Stimulated activated CD8-positive, alpha-beta memory T cell treated with anti-CD3 and anti-CD28 coated beads, Interleukin-2, amount 100 ng/mL, for 48 hours (primary cell): ENCODE measurements around the gene ZDHHC22.
"Not testable (repeated sequence)": the region's sequence is repeated elsewhere in the genome, so short reads cannot be mapped to it uniquely, and the experiment has no call there.

Source experiments
- DNase-seq, 2 donors: peaks; one replicate each; pipeline ENCODE4 v3.0.0-alpha.2; 2020; ENCODE audit warnings: low read depth in 2 of 2

ZDHHC22 gene, protein sequence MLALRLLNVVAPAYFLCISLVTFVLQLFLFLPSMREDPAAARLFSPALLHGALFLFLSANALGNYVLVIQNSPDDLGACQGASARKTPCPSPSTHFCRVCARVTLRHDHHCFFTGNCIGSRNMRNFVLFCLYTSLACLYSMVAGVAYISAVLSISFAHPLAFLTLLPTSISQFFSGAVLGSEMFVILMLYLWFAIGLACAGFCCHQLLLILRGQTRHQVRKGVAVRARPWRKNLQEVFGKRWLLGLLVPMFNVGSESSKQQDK

DNA sequence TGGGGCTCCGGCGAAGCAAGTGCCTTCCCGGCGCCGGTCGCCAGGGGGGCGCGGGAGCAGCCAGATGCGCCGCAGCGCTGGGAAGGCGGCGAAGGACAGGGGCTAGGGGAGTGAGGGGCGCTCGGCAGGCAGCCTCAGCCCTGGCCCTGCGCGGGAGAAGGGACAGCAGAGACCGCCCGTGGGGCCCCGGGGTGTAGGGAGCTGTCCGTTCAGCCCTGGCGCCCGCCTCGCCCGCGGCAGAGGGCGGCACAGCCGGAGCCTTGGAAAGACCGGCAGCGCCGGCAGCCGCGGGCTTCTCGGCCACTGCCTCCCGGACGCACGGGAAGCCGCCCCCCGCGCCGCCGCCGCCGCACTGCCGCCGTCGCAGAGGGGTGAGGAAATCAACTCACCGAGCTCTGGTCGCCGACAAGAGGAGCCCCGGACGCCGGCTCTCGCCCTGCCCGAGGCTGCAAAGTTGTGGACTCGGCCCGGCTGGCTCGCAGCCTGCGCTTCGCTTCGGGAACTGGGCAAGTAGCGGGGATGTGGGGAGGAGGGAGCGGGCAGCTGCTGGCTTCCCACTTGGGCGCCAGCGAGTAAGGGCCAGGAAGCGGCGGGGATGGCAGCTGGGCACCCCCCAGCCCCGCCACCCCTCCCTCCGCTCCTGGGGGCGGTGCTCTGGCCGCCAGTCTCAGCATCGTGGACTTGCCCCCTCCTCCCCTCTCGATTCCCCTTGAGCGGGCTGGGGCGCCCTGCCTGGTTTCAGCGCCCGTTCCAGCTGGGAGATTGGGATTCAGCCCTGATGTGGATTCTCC is at the start of gene ZDHHC22:
Gene ZDHHC22 (minus strand): TSS at position 578 of the 791 bp plus-strand sequence. CDS start 2,053 bp downstream, outside the sequence.
- no peak for DNase-seq

DNA sequence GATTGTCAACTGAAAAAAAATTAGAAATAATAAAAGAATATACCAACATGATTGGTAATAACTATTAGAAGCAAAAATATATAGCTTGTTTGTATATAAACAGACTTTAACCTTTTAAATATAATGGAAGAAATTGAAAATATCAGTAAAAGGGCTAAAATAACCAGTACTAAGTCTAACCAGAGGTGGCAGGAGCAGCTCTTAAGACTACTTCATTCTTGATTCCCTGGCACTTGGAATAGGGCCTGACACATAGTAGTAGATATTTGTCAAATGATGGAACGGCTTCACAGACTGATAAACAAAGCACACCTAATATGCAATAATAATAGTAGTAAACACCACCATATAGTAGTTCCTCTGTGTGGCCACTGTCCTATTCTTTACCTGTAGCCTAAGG is 49.4 kb upstream of the ZDHHC22 start:
- no peak for DNase-seq

GRCh38 chr14:77189479-77189878 is 47.9 kb upstream of the ZDHHC22 start:
- no peak for DNase-seq

GRCh38 chr14:77187649-77188012 is 46.0 kb upstream of the ZDHHC22 start:
- no peak for DNase-seq

- DNase-seq, result no peak
Measured at GRCh38 chr14:77186911-77187648, 45.5 kb upstream of the ZDHHC22 start.

DNA sequence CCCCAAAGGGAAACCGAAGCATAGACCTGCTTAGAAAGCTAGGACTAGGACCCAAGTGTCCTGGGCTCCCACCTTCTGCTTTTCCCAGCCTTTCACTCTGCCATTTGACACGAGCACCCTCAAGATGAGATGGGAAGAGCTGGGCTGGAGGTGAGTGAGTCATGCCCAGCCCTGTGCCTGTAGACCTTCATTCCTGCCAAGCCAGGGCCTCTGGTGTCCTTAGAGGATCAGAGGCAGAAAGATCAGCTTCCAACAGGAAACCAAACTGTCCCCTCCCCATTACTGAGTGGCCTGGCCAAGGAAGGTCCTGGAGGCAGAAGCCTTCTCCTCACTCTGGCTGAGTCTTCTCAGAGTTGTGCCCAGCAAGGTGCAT is 43.5 kb upstream of the ZDHHC22 start:
- DNase-seq, result no peak

DNA sequence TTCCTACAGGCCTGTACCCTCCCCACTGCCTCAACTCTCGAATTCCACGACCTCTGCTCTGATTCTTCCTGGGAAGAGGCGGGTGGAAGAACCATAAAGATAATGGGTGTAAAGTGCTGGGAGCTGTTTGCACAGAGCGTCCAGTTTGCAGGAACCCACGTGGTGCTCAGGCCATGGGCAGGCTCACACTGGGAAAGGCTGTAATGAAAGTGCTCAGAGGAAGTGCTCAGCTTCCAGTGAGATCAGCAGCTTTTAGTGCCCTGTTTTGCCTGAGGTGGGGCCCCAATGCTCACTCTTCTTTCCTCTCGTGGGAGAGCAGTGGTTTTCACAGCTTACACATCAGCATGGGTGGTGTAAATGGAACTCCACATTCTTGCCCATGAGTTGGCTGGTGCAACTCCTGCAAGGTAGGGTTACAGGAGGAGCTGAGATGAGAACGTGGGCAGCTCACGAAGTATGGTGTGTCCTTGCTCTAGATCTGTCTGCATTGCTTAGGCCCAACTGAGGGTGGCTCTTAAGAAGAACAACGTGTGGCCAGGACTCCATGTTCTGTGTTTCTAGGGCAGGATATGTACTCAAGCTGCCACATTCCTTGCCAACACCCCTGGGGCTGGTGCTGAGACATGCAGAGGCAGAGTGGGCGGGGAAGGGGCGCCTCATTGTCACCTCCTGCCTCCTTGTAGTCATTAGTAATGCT is 43.0 kb upstream of the ZDHHC22 start:
- no peak for DNase-seq

- DNase-seq, result no peak
Measured at GRCh38 chr14:77183896-77184295, 42.3 kb upstream of the ZDHHC22 start.

DNA sequence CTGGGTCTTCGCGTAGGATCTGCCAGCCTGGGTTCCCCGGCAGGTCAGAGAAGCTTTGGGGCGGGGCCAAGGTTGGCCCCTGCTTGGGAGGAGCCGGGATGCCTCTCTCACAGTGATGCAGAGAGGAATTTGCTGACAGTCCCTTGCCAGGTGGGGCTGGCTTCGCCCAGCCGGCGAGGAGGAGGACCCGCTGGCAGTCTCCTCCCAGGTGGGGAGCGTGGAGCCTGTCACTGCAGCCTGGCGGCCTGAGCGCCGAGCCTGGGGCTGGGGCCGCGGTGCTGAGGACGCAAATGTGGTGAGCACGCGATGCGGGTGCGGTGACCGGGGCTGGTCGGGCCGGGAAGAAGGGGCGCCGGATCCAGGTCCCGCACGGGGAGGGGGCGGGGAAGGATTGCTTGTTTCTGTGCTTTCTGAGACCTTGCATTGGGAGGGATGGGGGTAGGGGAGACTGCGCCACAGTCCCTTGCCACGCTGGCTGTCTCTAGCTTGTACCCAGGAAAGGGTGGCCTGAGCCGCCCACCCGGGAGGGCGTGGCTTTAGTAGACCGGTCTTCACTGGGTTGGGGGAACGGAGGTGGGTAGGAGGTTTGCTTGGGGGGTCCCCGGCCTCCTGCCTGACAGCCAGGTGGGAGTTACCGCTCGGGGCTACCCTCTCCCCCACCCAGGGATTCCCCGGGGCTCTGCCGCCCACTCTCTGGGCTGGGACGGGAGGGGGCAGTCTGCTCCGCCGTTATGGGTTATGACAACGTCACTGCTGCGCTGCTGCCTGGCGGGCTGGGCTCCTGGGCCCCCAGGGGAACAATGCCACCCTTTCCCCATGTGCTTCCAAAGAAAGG is 40.2 kb upstream of the ZDHHC22 start, which contains the start of gene TMEM63C:
Gene TMEM63C (plus strand): TSS at position 196 of the 835 bp plus-strand sequence. CDS start 37,016 bp downstream, outside the sequence.
- DNase-seq, result peak; percentile 56 to 63

GRCh38 chr14:77180726-77181602 is 39.4 kb upstream of the ZDHHC22 start:
- DNase-seq, result no peak

DNA sequence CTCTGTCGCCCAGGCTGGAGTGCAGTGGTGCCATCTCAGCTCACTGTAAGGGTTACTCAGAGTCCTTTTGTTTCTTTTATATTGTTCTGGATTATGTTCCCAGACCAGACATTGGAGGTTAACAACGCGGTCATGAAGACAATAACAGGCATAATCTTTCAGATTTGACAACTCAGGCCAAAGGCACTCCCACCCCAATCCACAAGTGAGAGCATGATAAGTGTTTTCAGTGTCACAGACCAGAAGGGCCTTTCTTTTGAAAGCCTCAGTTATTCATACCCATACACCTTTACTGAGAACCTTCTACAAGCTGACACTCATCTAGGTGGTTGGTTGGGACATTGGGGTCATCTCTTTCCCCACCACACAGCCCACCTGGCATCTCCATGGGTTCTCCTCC is 37.1 kb upstream of the ZDHHC22 start:
- no peak for DNase-seq

GRCh38 chr14:77177702-77178101 is 36.1 kb upstream of the ZDHHC22 start:
- DNase-seq, result no peak

DNA sequence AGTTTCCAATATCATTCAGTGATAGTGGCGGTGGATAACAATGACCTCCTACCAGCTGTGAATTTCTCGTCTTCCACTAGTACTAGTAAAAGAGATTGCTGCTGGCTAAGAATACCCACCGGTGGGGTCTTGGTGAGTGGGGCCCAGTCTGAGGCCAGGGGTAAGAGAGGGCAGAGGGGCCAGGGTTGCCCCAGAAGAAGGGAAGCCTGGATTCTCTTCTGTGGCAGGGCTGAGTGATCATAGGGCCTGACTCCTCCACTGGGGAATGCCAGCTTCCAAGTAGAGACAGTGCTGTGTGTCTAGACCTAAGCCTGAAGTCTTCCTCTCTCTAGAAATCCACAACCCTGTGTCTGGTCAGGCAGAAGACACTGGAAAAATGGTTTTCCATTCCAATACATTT is 34.3 kb upstream of the ZDHHC22 start:
- no peak for DNase-seq

DNA sequence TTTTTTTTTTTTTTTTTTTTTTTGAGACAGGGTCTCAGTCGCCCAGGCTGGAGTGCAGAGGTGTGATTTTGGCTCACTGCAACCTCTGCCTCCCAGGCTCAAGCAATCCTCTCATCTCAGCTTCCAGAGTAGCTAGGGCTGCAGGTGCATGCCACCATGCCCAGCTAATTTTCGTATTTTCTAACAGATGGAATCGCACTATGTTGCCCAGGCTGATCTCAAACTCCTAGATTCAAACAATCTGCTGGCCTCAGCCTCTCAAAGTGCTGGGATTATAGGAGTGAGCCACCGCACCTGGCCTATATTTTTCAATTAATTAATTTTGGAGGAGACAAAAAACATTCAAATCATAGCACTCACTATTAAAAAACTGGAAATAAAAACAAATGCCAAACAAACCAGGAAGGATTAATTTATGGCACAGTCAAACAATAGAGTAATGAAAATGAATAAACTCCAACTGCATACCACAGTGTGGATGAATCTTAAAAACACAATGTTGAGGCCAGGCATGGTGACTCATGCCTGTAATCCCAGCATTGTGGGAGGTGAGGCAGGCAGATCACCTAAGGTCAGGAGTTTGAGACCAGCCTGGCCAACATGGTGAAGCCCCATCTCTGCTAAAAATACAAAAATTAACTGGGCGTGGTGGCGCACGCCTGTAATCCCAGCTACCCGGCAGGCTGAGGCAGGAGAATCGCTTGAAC is 32.5 kb upstream of the ZDHHC22 start:
- not testable (repeated sequence) for DNase-seq

DNA sequence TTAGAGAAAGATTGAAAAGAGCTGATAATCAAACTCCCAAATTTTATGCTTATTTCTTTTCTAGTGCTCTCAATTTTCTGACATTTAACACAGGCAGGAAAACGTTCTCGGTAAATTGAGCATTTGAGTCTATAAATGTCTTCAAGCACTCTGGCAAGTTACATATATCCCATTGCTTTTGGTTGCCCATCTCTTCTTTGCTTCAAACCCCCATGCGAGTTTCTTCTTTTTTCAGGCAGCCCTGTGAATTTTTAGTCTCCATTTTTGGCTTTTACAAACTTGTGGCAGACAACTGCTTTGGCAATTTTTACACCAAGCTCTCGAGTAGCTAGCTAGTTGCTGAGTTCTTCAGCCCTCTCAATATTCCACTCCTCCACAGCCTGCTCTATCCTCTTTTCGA is 31.3 kb upstream of the ZDHHC22 start:
- DNase-seq, result no peak

DNA sequence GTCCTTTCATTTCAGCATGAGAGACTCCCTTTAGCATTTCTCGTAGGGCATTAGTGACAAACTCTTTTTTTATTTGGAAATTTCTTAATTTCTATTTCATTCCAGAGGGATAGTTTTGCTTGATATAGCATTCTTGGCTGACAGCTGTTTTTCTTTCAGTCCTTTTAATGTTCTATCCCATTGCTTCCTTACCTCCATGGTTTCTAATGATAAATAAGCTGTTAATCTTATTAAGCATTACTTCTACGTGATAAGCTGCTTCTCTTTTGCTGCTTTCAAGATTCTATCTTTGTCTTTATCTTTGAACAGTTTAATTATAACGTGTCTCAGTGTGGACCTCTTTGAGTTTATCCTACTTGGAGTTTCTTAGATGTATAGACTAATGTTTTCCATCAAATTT is 28.5 kb upstream of the ZDHHC22 start:
- no peak for DNase-seq

DNA sequence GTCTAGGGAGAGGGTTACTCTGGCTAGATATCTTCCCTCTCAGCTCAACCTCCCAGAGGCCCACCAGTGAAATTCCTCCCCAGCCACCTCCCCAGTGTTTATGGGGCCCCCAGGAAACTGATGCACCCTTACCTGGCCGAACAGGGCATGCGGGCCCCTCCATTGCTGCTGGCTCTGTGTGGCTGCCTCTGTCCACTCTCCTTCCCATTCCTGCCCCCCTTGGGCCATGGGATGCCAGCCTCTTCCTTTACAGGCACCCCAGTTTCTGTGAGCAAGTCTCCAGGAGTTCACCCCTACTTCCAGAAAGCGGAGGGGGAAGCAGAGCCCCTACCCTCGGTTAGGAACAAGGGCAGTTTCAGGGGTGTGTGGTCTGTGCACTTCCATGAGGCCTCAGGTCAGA is 19.4 kb upstream of the ZDHHC22 start:
- no peak for DNase-seq

GRCh38 chr14:77158882-77159255 is 17.3 kb upstream of the ZDHHC22 start:
- DNase-seq, result no peak

DNA sequence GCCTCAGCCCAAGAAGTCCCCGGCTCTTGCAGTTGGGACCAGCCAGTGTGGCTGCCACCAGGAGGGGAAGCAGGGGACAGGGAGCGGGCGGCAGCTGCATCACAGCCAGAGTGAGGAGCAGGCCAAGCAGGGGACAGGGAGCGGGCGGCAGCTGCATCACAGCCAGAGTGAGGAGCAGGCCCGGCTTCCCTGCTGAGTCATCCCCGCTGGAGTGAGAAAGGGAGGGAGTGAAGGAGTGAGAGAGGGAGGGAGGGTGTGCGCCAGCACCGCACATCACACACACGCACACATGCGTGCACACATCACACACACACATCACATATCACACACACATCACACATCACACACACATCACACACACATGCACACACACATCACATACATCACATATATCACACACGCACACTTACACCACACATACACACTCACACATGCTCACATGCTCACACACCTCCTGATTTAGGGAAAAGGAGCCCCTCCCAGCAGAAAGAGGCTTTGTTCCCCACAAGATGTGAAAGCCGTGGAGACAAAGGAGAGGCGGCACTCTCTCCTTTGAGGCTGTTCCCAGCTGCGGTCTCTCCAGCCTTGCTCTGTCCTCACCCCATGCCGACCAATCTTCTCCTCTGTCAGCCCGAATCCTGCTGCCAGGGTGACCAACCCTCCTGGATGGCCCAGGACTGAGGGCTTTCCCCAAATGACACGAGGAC is 16.7 kb upstream of the ZDHHC22 start:
- DNase-seq, result no peak
